Neural cell (in vitro differentiated cells): ENCODE results near the gene OR2A1.
"Not testable (repeated sequence)": the region's sequence is repeated elsewhere in the genome, so short reads cannot be mapped to it uniquely, and the experiment has no call there.

Source experiments
- CTCF ChIP-seq: fragments of 450-650 bp; IDR thresholded peaks from 2 replicates; pipeline ENCODE4 v1.5.1; 2014; ENCODE audit warnings: antibody characterized with exemption, mild to moderate bottlenecking, moderate library complexity; ENCODE audit not compliant: poor library complexity, severe bottlenecking
- EP300 ChIP-seq: fragments of 450-650 bp; conservative IDR thresholded peaks from 2 replicates; pipeline ENCODE4 v1.6.1; 2014; ENCODE audit warnings: antibody characterized with exemption, mild to moderate bottlenecking, moderate library complexity; ENCODE audit not compliant: poor library complexity, severe bottlenecking
- EZH2 ChIP-seq: fragments of 200-600, 300-800 bp; shearing (Covaris generic), sonication (generic); IDR thresholded peaks from 2 replicates; pipeline ENCODE4 v1.6.1; 2014; ENCODE audit warnings: antibody characterized with exemption, low read length, borderline replicate concordance, mild to moderate bottlenecking; ENCODE audit not compliant: insufficient read depth, poor library complexity, severe bottlenecking
- MXI1 ChIP-seq: fragments of 450-650 bp; conservative IDR thresholded peaks from 2 replicates; pipeline ENCODE4 v1.6.1; 2014; ENCODE audit warnings: antibody characterized with exemption, mild to moderate bottlenecking; ENCODE audit not compliant: poor library complexity, severe bottlenecking
- POLR2AphosphoS5 ChIP-seq: IDR thresholded peaks from 2 replicates; pipeline ENCODE4 v1.6.1; 2012
- REST ChIP-seq: IDR thresholded peaks from 2 replicates; pipeline ENCODE4 v1.6.1; 2012; ENCODE audit warnings: borderline replicate concordance
- SMC3 ChIP-seq: fragments of 450-650 bp; conservative IDR thresholded peaks from 2 replicates; pipeline ENCODE4 v1.6.1; 2014; ENCODE audit warnings: antibody characterized with exemption, mild to moderate bottlenecking, moderate library complexity; ENCODE audit not compliant: poor library complexity
- TAF1 ChIP-seq: IDR thresholded peaks from 2 replicates; pipeline ENCODE4 v1.6.1; 2012; ENCODE audit warnings: low read depth

GRCh38 chr7:144323359-144323758, 11.1 kb downstream of the OR2A1 start:
- not testable (repeated sequence) for TF ChIP-seq CTCF, REST, EP300, POLR2AphosphoS5, TAF1, EZH2, MXI1, SMC3
